ENCODE data around the gene JADE2.

DNA sequence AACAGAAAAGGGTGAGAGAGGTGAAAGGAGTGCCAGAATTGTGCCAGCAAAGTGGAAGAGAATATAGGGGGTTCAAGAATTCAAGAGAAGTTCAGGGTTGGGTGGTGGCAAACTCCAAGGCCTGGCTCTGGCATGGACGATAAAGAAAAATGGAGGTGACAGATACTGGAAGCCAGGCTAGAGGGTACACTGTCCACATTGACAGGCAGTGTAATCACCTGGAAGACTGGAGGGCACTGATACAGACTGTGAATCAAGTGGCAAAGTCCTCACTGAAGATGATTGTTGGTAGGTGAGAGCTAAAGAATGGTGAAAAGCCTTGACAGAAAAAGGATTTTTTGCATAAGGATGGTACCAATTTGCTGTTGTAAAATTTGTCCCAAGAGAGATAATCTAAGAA lies 100.1 kb downstream of the JADE2 start:
- no peak for TF ChIP-seq POLR2A (IDR thresholded peaks at IDR 0.05)
- TF ChIP-seq, protein P1, sequence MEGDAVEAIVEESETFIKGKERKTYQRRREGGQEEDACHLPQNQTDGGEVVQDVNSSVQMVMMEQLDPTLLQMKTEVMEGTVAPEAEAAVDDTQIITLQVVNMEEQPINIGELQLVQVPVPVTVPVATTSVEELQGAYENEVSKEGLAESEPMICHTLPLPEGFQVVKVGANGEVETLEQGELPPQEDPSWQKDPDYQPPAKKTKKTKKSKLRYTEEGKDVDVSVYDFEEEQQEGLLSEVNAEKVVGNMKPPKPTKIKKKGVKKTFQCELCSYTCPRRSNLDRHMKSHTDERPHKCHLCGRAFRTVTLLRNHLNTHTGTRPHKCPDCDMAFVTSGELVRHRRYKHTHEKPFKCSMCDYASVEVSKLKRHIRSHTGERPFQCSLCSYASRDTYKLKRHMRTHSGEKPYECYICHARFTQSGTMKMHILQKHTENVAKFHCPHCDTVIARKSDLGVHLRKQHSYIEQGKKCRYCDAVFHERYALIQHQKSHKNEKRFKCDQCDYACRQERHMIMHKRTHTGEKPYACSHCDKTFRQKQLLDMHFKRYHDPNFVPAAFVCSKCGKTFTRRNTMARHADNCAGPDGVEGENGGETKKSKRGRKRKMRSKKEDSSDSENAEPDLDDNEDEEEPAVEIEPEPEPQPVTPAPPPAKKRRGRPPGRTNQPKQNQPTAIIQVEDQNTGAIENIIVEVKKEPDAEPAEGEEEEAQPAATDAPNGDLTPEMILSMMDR (IDR thresholded peaks at IDR 0.05) = no peak

Measured in sigmoid colon (tissue), 3 donors.